ENCODE measurements around the gene ITGAL. TPM values are rescaled to one million over a fixed set of nuclear protein-coding genes. Genes with fewer than 3 reads are reported as not detected.
A peak's percentile ranks its signal among the peaks of the same experiment; 100 is the strongest.

ITGAL gene
- total RNA-seq, 1 donor from 2014 or later, result 240 TPM

- no peak for DNase-seq
- Mint-ChIP-seq H3K27ac (no peak overlapping the region), H3K4me3 (no peak overlapping the region), H3K4me1 (no peaks in the 10 kb centered on the region), H3K9me3 (no peaks in the 10 kb centered on the region), H3K27me3 (no peaks in the 10 kb centered on the region), H3K36me3 (ENCODE audit: low read depth) (no peaks in the 10 kb centered on the region)
- ATAC-seq (ENCODE audit: low read depth), result no peak
- TF ChIP-seq CTCF (IDR thresholded peaks at IDR 0.05), result no peak
- intact Hi-C loops (cut with micrococcal nuclease), result no loop called here
- ChIA-PET CTCF (no interaction called here), POLR2A (no interaction called here)
These were observed 73.6 kb downstream of the ITGAL start for GRCh38 chr16:30546115-30546514.

GRCh38 chr16:30548416-30549253, 76.1 kb downstream of the ITGAL start:
- intact Hi-C loops (cut with micrococcal nuclease), result no loop called here
- DNase-seq (no peak), ATAC-seq (ENCODE audit: low read depth) (no peak)
- TF ChIP-seq CTCF (IDR thresholded peaks at IDR 0.05), result no peak
- no peak overlapping the region for H3K27ac Mint-ChIP-seq
- peaks cover 8% of the 10 kb centered on the region for H3K4me1 Mint-ChIP-seq
- no peaks in the 10 kb centered on the region for H3K27me3 Mint-ChIP-seq
- no peaks in the 10 kb centered on the region for H3K9me3 Mint-ChIP-seq
- H3K36me3 Mint-ChIP-seq (ENCODE audit: low read depth), result peaks cover 8% of the 10 kb centered on the region
- H3K4me3 Mint-ChIP-seq, result no peak overlapping the region
- ChIA-PET POLR2A (interaction anchor here (0.7 to 1.9 kb wide), 3 partner anchors 14 to 142 kb away, joined by 3 to 7 read pairs (median 3); partner anchors contain the start of gene ZNF747), CTCF (no interaction called here)

GRCh38 chr16:30551781-30552180, 79.2 kb downstream of the ITGAL start:
- Mint-ChIP-seq H3K36me3 (ENCODE audit: low read depth) (peaks cover 31% of the 10 kb centered on the region), H3K9me3 (no peaks in the 10 kb centered on the region), H3K4me3 (no peak overlapping the region), H3K27me3 (no peaks in the 10 kb centered on the region), H3K27ac (peak overlapping the region; percentile 11), H3K4me1 (peaks cover 16% of the 10 kb centered on the region)
- ChIA-PET POLR2A (no interaction called here), CTCF (interaction anchor here (1.4 kb wide), 1 partner anchor 10 kb away, joined by 3 read pairs; no protein-coding TSS in a partner anchor)
- DNase-seq (no peak), ATAC-seq (ENCODE audit: low read depth) (no peak)
- intact Hi-C loops (cut with micrococcal nuclease), result loop anchor here (10.0 kb wide), 1 partner anchor 373 kb away; the partner anchor contains the start of gene FBXL19
- no peak for TF ChIP-seq CTCF (IDR thresholded peaks at IDR 0.05)

- CTCF ChIA-PET, result no interaction called here
- intact Hi-C loops (cut with micrococcal nuclease), result loop anchor here (10.0 kb wide), 1 partner anchor 372 kb away; the partner anchor contains the start of gene FBXL19
- Mint-ChIP-seq H3K4me3 (no peak overlapping the region), H3K9me3 (no peaks in the 10 kb centered on the region), H3K4me1 (peaks cover 22% of the 10 kb centered on the region), H3K27me3 (no peaks in the 10 kb centered on the region), H3K36me3 (ENCODE audit: low read depth) (peaks cover 31% of the 10 kb centered on the region), H3K27ac (no peak overlapping the region)
- no peak for TF ChIP-seq CTCF (IDR thresholded peaks at IDR 0.05)
- POLR2A ChIA-PET, result interaction anchor here (1.1 kb wide), 1 partner anchor 17 kb away, joined by 3 read pairs; no protein-coding TSS in a partner anchor
- no peak for ATAC-seq (ENCODE audit: low read depth)
- DNase-seq, result no peak
These were observed 80.4 kb downstream of the ITGAL start for GRCh38 chr16:30552956-30553355.

GRCh38 chr16:30553393-30553899, 80.9 kb downstream of the ITGAL start:
- ATAC-seq (ENCODE audit: low read depth), result no peak
- H3K27me3 Mint-ChIP-seq, result no peaks in the 10 kb centered on the region
- no peaks in the 10 kb centered on the region for H3K9me3 Mint-ChIP-seq
- POLR2A ChIA-PET, result no interaction called here
- DNase-seq, result no peak
- no peak for TF ChIP-seq CTCF (IDR thresholded peaks at IDR 0.05)
- intact Hi-C loops (cut with micrococcal nuclease), result loop anchor here (10.0 kb wide), 1 partner anchor 371 kb away; the partner anchor contains the start of gene FBXL19
- CTCF ChIA-PET, result no interaction called here
- no peak overlapping the region for H3K27ac Mint-ChIP-seq
- H3K4me1 Mint-ChIP-seq, result peaks cover 25% of the 10 kb centered on the region
- peaks cover 31% of the 10 kb centered on the region for H3K36me3 Mint-ChIP-seq (ENCODE audit: low read depth)
- no peak overlapping the region for H3K4me3 Mint-ChIP-seq

All from activated B cell treated with CpG ODN at 0.5 μM for 24 hours (primary cell).